Activated CD4-positive, alpha-beta T cell treated with anti-CD3 and anti-CD28 coated beads, Interleukin-2, amount 50 U/mL, for 4 hours (primary cell): ENCODE data around the gene SMARCB1.
A peak's percentile ranks its signal among the peaks of the same experiment; 100 is the strongest.

Source experiments
- DNase-seq, 2 experiments: peaks; one replicate each; pipeline ENCODE4 v3.0.0-alpha.2; 2020

The SMARCB1 gene

GRCh38 chr22:23786752-23787599 is at the start of gene SMARCB1:
SMARCB1 (plus strand) TSS chr22:23786966; CDS start chr22:23787170, 204 bp downstream.
- DNase-seq = peak; percentile 82 to 83

- DNase-seq = no peak
Observed at GRCh38 chr22:23737696-23738095, 49.1 kb upstream of the SMARCB1 start.

GRCh38 chr22:23742505-23743264 is 44.1 kb upstream of the SMARCB1 start:
- DNase-seq = no peak

GRCh38 chr22:23743303-23743705 is 43.5 kb upstream of the SMARCB1 start:
- DNase-seq = no peak

GRCh38 chr22:23744001-23744400 is 42.8 kb upstream of the SMARCB1 start:
- no peak for DNase-seq

GRCh38 chr22:23744485-23744884 is 42.3 kb upstream of the SMARCB1 start:
- no peak for DNase-seq

GRCh38 chr22:23745791-23746190 is 41.0 kb upstream of the SMARCB1 start:
- DNase-seq = no peak

- no peak for DNase-seq
Observed at GRCh38 chr22:23749841-23750301, 36.9 kb upstream of the SMARCB1 start.

- DNase-seq = no peak
Observed at GRCh38 chr22:23750367-23750713, 36.4 kb upstream of the SMARCB1 start.

- DNase-seq = peak; percentile 70 to 78
Observed at GRCh38 chr22:23750714-23751440, 35.9 kb upstream of the SMARCB1 start, which contains the start of gene ZNF70. ZNF70 (minus strand) TSS chr22:23751112; CDS start chr22:23745140, 5,972 bp downstream.

GRCh38 chr22:23751441-23751996 is 35.2 kb upstream of the SMARCB1 start:
- DNase-seq = no peak

GRCh38 chr22:23752090-23752691 is 34.6 kb upstream of the SMARCB1 start:
- no peak for DNase-seq

- no peak for DNase-seq
Observed at GRCh38 chr22:23752750-23753149, 34.0 kb upstream of the SMARCB1 start.

GRCh38 chr22:23753385-23753784 is 33.4 kb upstream of the SMARCB1 start:
- DNase-seq = no peak

GRCh38 chr22:23754220-23754919 is 32.4 kb upstream of the SMARCB1 start, which contains the start of gene VPREB3:
VPREB3 (minus strand) TSS chr22:23754425; CDS start chr22:23754363, 62 bp downstream.
- no peak for DNase-seq

GRCh38 chr22:23754980-23755636 is 31.7 kb upstream of the SMARCB1 start:
- DNase-seq = no peak

GRCh38 chr22:23755711-23756110 is 31.1 kb upstream of the SMARCB1 start:
- DNase-seq = no peak

- DNase-seq = no peak
Observed at GRCh38 chr22:23756891-23757290, 29.9 kb upstream of the SMARCB1 start.

- no peak for DNase-seq
Observed at GRCh38 chr22:23759566-23759965, 27.2 kb upstream of the SMARCB1 start.

- DNase-seq = no peak
Observed at GRCh38 chr22:23760056-23760455, 26.7 kb upstream of the SMARCB1 start.
